GM06990 (cell line): Measurements from ENCODE around the gene SYTL5.

Experiments
- DNase-seq: peaks from one replicate; pipeline ENCODE4 v3.0.0-alpha.2; 2011; ENCODE audit not compliant: insufficient read length; ENCODE audit errors: extremely low read depth
- H3K27me3 ChIP-seq: replicated peaks from 2 replicates; pipeline ENCODE4 v1.6.0; 2011; ENCODE audit warnings: low read length; ENCODE audit not compliant: control insufficient read depth, insufficient read depth
- H3K36me3 ChIP-seq: 2 replicates; pipeline ENCODE4 v1.5.1; 2011; ENCODE audit warnings: low read length; ENCODE audit not compliant: control insufficient read depth, insufficient read depth
- H3K4me3 ChIP-seq: replicated peaks from 2 replicates; pipeline ENCODE4 v1.5.1; 2011; ENCODE audit warnings: low read depth, mild to moderate bottlenecking, control low read depth, low read length
- CTCF ChIP-seq: IDR thresholded peaks from 2 replicates; pipeline ENCODE4 v1.5.1; 2011; ENCODE audit warnings: low read length, control low read depth, mild to moderate bottlenecking, inconsistent platforms; ENCODE audit not compliant: insufficient read depth, poor library complexity, severe bottlenecking

The SYTL5 gene

GRCh38 chrX:38150993-38151392 lies 144.6 kb downstream of the SYTL5 start:
- DNase-seq, result no peak
- no peak for TF ChIP-seq CTCF

GRCh38 chrX:38151441-38151840 lies 145.1 kb downstream of the SYTL5 start:
- no peak overlapping the region for H3K4me3 ChIP-seq
- DNase-seq, result no peak

More at GRCh38 chrX:38150993-38151392, 144.6 kb downstream of the SYTL5 start:
- H3K36me3 ChIP-seq, result no peaks in the 10 kb centered on the region
- no peaks in the 10 kb centered on the region for H3K27me3 ChIP-seq
- no peak overlapping the region for H3K4me3 ChIP-seq

GRCh38 chrX:38154340-38154739 lies 148.0 kb downstream of the SYTL5 start:
- DNase-seq, result no peak
- no peak for TF ChIP-seq CTCF
- Histone ChIP-seq H3K4me3 (no peak overlapping the region), H3K36me3 (no peaks in the 10 kb centered on the region), H3K27me3 (no peaks in the 10 kb centered on the region)

More at GRCh38 chrX:38151441-38151840, 145.1 kb downstream of the SYTL5 start:
- TF ChIP-seq CTCF, result no peak
- H3K27me3 ChIP-seq, result no peaks in the 10 kb centered on the region
- H3K36me3 ChIP-seq, result no peaks in the 10 kb centered on the region

- TF ChIP-seq CTCF, result no peak
- no peaks in the 10 kb centered on the region for H3K27me3 ChIP-seq
- no peaks in the 10 kb centered on the region for H3K36me3 ChIP-seq
- DNase-seq, result no peak
- H3K4me3 ChIP-seq, result no peak overlapping the region
These were observed 148.5 kb downstream of the SYTL5 start for GRCh38 chrX:38154818-38155217.

GRCh38 chrX:38156838-38157237 lies 150.5 kb downstream of the SYTL5 start:
- H3K4me3 ChIP-seq, result no peak overlapping the region
- H3K27me3 ChIP-seq, result no peaks in the 10 kb centered on the region
- no peaks in the 10 kb centered on the region for H3K36me3 ChIP-seq
- no peak for DNase-seq
- no peak for TF ChIP-seq CTCF

- no peak for TF ChIP-seq CTCF
- DNase-seq, result no peak
- Histone ChIP-seq H3K36me3 (no peaks in the 10 kb centered on the region), H3K27me3 (no peaks in the 10 kb centered on the region), H3K4me3 (no peak overlapping the region)
These were observed 156.8 kb downstream of the SYTL5 start for GRCh38 chrX:38163193-38163592.
